CD14-positive monocyte (primary cell): Measurements from ENCODE around the gene AXIN1. TPM values are rescaled to one million over a fixed set of nuclear protein-coding genes. Genes with fewer than 3 reads are reported as not detected.

ENCODE experiments used
- DNase-seq, 3 donors: peaks; one replicate each; pipeline ENCODE4 v3.0.0-alpha.2; 2011 to 2022
- H2AFZ ChIP-seq: 2 replicates; pipeline ENCODE4 v1.6.0; 2012; ENCODE audit warnings: mild to moderate bottlenecking, low read depth, low read length, inconsistent platforms; ENCODE audit not compliant: insufficient read depth, poor library complexity, severe bottlenecking
- H3K27ac ChIP-seq, 2 donors: 1 replicate in 1 of 2; 2 replicates in 1 of 2; pipeline ENCODE4 v1.5.1; 2012 to 2013; ENCODE audit warnings: low read length in 2 of 2, control low read depth in 1 of 2, inconsistent platforms in 1 of 2, low read depth in 1 of 2, mild to moderate bottlenecking in 1 of 2
- H3K27me3 ChIP-seq, 2 donors: one replicate each; pipeline versions ENCODE4 v1.6.0 to v1.6.1; 2011 to 2013; ENCODE audit warnings: low read length in 2 of 2; ENCODE audit not compliant: control insufficient read depth in 2 of 2, insufficient read depth in 2 of 2
- H3K36me3 ChIP-seq, 2 donors: replicated peaks in 1 of 2; 1 replicate in 1 of 2; 2 replicates in 1 of 2; pipeline versions ENCODE4 v1.5.1 to v1.6.1; 2012 to 2013; ENCODE audit warnings: low read length in 2 of 2, control low read depth in 1 of 2, inconsistent platforms in 1 of 2, mild to moderate bottlenecking in 1 of 2; ENCODE audit not compliant: insufficient read depth in 2 of 2, control insufficient read depth in 1 of 2
- H3K4me1 ChIP-seq, 2 donors: 1 replicate in 1 of 2; 2 replicates in 1 of 2; pipeline versions ENCODE4 v1.5.1 to v1.6.1; 2012 to 2013; ENCODE audit warnings: low read length in 2 of 2, control low read depth in 1 of 2, inconsistent platforms in 1 of 2, mild to moderate bottlenecking in 1 of 2, moderate library complexity in 1 of 2; ENCODE audit not compliant: insufficient read depth in 2 of 2, control insufficient read depth in 1 of 2
- H3K4me2 ChIP-seq: replicated peaks from 2 replicates; pipeline ENCODE3; 2012; ENCODE audit warnings: low read length, moderate library complexity, mild to moderate bottlenecking; ENCODE audit not compliant: poor library complexity, severe bottlenecking; ENCODE audit errors: extremely low read depth
- H3K4me3 ChIP-seq, 3 experiments: fragments of 200-600 bp in 1 of 3; sonication (generic) in 1 of 3; replicated peaks in 1 of 3; 1 replicate in 2 of 3; 2 replicates in 1 of 3; pipeline ENCODE4 v1.5.1; 2011 to 2013; ENCODE audit warnings: low read length in 3 of 3, mild to moderate bottlenecking in 3 of 3, control low read depth in 2 of 3, low read depth in 2 of 3, inconsistent platforms in 1 of 3, moderate library complexity in 1 of 3
- H3K79me2 ChIP-seq: 2 replicates; pipeline ENCODE4 v1.6.0; 2012; ENCODE audit warnings: mild to moderate bottlenecking, control low read depth, inconsistent platforms, low read length, moderate library complexity; ENCODE audit not compliant: insufficient read depth
- H3K9ac ChIP-seq: 2 replicates; pipeline ENCODE4 v1.6.0; 2017; ENCODE audit warnings: low read length, mild to moderate bottlenecking; ENCODE audit not compliant: insufficient read depth, poor library complexity, severe bottlenecking
- H3K9me3 ChIP-seq, 2 donors: replicated peaks in 1 of 2; 1 replicate in 1 of 2; 2 replicates in 1 of 2; pipeline versions ENCODE4 v1.5.1 to v1.6.1; 2012 to 2013; ENCODE audit warnings: low read length in 2 of 2, control low read depth in 1 of 2; ENCODE audit not compliant: control insufficient read depth in 1 of 2, insufficient read depth in 1 of 2
- H4K20me1 ChIP-seq: 2 replicates; pipeline ENCODE4 v1.6.0; 2012; ENCODE audit warnings: mild to moderate bottlenecking, low read length, control low read depth, moderate library complexity; ENCODE audit not compliant: insufficient read depth
- H3K27ac Mint-ChIP-seq, 7 donors: one replicate each; pipeline ENCODE4 v1.8.0; 2020; ENCODE audit warnings: mild to moderate bottlenecking in 7 of 7, mixed read lengths in 7 of 7, moderate library complexity in 6 of 7, inconsistent platforms in 2 of 7
- H3K27me3 Mint-ChIP-seq, 3 donors: one replicate each; pipeline ENCODE4 v1.8.0; 2021 to 2022; ENCODE audit warnings: low read depth in 3 of 3, mild to moderate bottlenecking in 3 of 3, mixed read lengths in 3 of 3, moderate library complexity in 3 of 3, inconsistent platforms in 1 of 3
- H3K36me3 Mint-ChIP-seq, 2 donors: one replicate each; pipeline ENCODE4 v1.8.0; 2020; ENCODE audit warnings: mixed read lengths in 2 of 2, inconsistent platforms in 1 of 2, mild to moderate bottlenecking in 1 of 2
- H3K4me1 Mint-ChIP-seq: one replicate; pipeline ENCODE4 v1.8.0; 2020; ENCODE audit warnings: mild to moderate bottlenecking, mixed read lengths
- H3K4me3 Mint-ChIP-seq, 2 donors: one replicate each; pipeline ENCODE4 v1.8.0; 2020; ENCODE audit warnings: mild to moderate bottlenecking in 2 of 2, mixed read lengths in 2 of 2, moderate library complexity in 1 of 2
- H3K9me3 Mint-ChIP-seq, 7 donors: one replicate each; pipeline ENCODE4 v1.8.0; 2020 to 2022; ENCODE audit warnings: mixed read lengths in 7 of 7, mild to moderate bottlenecking in 6 of 7, moderate library complexity in 6 of 7, inconsistent platforms in 2 of 7
- WGBS: methylation state at CpG from one replicate; pipeline ENCODE4 v1.1.5; 2013; ENCODE audit warnings: missing lambda C conversion rate; ENCODE audit not compliant: insufficient coverage; 5-methylcytosine and 5-hydroxymethylcytosine counted together
- intact Hi-C, 2 donors: fragments of 100-400 bp; cut with micrococcal nuclease; formaldehyde crosslinking; loops; one replicate each; pipeline versions ENCODE4 v1.15.0 to v1.15.1; 2023
- polyA plus RNA-seq, 3 donors: library from polyadenylated mRNA; depleted of rRNA in 1 of 3; unstranded in 2 of 3; stranded (reverse) in 1 of 3; fragments of 300-500 nt in 2 of 3; fragments of >200 nt in 1 of 3; fragmentation: Illumina TruSeq in 2 of 3; gene quantifications; 1 replicate in 2 of 3; 2 replicates in 1 of 3; pipeline ENCODE4 v1.2.3, GENCODE V29; 2012 to 2021
- TF ChIP-seq, protein P1 (sequence below): fragments of 200-600 bp; IDR thresholded peaks from one replicate; pipeline ENCODE4 v1.8.0; 2022; ENCODE audit warnings: antibody characterized with exemption, mild to moderate bottlenecking

The AXIN1 gene
- polyA plus RNA-seq, 3 donors, result 0.30 to 20.9 (median 0.74) TPM

DNA sequence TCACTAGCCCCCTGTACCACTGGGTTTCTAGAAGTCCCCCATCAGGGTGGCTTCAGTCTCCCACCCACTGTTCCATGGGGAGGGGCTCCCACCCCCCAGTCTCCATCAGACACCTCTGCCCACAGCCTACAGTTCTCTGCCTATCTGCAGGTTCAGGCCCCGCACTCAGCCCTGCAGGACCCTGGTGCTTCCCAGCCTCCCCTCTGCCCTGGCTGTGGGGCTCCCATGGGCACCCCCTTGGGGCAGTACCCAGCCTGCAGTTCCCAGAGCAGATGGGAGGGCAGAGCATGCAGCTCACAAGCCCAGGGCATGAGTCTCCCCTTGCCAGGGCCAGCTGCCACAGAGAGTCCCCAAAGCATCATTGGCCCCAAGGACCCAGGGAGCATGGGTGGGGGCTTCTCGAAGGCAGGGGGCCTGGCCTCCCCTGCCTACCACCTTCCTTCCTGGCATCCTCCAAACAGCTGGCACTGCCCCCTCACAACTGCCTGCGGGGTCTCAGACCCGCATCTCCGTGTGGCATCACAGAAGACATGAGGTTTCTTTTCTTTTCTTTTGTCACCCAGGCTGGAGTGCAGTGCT lies 20.6 kb upstream of the AXIN1 start:
- H3K27ac ChIP-seq, result no peak overlapping the region
- H3K4me2 ChIP-seq, result no peak overlapping the region
- no peak overlapping the region for H3K9ac ChIP-seq
- TF ChIP-seq, protein P1, sequence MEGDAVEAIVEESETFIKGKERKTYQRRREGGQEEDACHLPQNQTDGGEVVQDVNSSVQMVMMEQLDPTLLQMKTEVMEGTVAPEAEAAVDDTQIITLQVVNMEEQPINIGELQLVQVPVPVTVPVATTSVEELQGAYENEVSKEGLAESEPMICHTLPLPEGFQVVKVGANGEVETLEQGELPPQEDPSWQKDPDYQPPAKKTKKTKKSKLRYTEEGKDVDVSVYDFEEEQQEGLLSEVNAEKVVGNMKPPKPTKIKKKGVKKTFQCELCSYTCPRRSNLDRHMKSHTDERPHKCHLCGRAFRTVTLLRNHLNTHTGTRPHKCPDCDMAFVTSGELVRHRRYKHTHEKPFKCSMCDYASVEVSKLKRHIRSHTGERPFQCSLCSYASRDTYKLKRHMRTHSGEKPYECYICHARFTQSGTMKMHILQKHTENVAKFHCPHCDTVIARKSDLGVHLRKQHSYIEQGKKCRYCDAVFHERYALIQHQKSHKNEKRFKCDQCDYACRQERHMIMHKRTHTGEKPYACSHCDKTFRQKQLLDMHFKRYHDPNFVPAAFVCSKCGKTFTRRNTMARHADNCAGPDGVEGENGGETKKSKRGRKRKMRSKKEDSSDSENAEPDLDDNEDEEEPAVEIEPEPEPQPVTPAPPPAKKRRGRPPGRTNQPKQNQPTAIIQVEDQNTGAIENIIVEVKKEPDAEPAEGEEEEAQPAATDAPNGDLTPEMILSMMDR, result no peak
- peaks cover 18% of the 10 kb centered on the region for H3K4me1 Mint-ChIP-seq
- intact Hi-C loops, result no loop called here
- no peak overlapping the region for H2AFZ ChIP-seq
- H3K79me2 ChIP-seq, result peaks cover 3% of the 10 kb centered on the region
- H3K27ac Mint-ChIP-seq, result no peak overlapping the region
- no peak overlapping the region for H3K4me3 Mint-ChIP-seq
- H4K20me1 ChIP-seq, result peaks cover under 1% of the 10 kb centered on the region
- H3K9me3 ChIP-seq, result no peaks in the 10 kb centered on the region
- H3K27me3 ChIP-seq, result no peaks in the 10 kb centered on the region
- WGBS, result 88% methylated on average over 5 of the region's 5 CpGs
- no peak overlapping the region for H3K4me3 ChIP-seq
- H3K4me1 ChIP-seq, result peaks cover 17 to 20% of the 10 kb centered on the region in 2 donors
- H3K36me3 Mint-ChIP-seq, result peaks cover 38 to 72% of the 10 kb centered on the region in 2 donors
- peaks cover 62 to 74% of the 10 kb centered on the region in 2 donors for H3K36me3 ChIP-seq
- no peak for DNase-seq
- H3K27me3 Mint-ChIP-seq, result peaks cover 0 to 6% (median 4%) of the 10 kb centered on the region in 3 donors
- H3K9me3 Mint-ChIP-seq, result no peaks in the 10 kb centered on the region

DNA sequence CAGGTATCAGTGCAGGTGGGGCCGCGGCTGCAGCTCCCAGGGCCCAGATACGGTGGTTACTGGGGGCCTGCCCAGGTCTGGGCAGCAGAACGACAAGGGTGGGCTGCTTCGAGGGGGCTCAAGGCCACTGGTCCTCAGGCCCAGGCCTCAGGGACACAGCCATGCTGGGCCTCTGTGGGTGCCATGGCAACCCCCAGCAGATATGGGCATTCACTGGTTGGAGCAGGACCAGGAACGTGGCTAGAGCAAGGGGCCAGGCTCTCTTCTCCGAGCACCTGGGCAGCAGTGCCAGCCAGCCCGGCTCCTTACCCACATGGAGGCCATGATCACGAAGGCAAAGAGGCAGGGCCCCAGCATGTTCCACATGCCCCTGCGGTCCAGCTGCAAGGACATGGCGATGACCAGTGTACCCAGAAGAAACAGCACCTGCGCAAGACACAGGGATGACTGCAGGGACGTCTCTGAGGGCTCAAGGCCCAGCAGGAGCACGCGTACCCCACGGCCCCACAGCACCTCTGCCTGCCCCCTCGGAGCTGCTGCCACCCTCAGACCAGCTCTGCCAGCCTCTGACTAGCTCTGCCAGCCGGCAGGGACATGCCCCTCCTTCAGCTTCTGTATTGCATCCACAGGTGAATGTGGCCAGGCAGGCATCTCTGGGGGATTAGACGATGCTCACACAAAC lies 19.9 kb upstream of the AXIN1 start:
- Histone ChIP-seq H3K4me3 (no peak overlapping the region), H3K27ac (no peak overlapping the region), H3K4me1 (peaks cover 17 to 20% of the 10 kb centered on the region in 2 donors), H3K36me3 (peaks cover 66 to 77% of the 10 kb centered on the region in 2 donors), H3K9ac (no peak overlapping the region), H3K79me2 (peaks cover 3% of the 10 kb centered on the region), H2AFZ (no peak overlapping the region), H4K20me1 (no peaks in the 10 kb centered on the region), H3K27me3 (no peaks in the 10 kb centered on the region), H3K9me3 (no peaks in the 10 kb centered on the region), H3K4me2 (no peak overlapping the region)
- Mint-ChIP-seq H3K36me3 (peaks cover 42 to 78% of the 10 kb centered on the region in 2 donors), H3K27me3 (peaks cover 0 to 6% (median 4%) of the 10 kb centered on the region in 3 donors), H3K4me1 (peaks cover 18% of the 10 kb centered on the region), H3K9me3 (no peaks in the 10 kb centered on the region), H3K27ac (no peak overlapping the region), H3K4me3 (no peak overlapping the region)
- intact Hi-C loops, result no loop called here
- TF ChIP-seq, protein P1, result no peak
- WGBS, result 95% methylated on average over 19 of the region's 19 CpGs
- no peak for DNase-seq
